SK-N-SH (cell line): ENCODE data around the gene ARID1B. TPM values are rescaled to one million over a fixed set of nuclear protein-coding genes. Genes with fewer than 3 reads are reported as not detected.
A peak's percentile ranks its signal among the peaks of the same experiment; 100 is the strongest.

Source experiments
- CTCF ChIP-seq: fragments of 200-600 bp; sonication (generic); IDR thresholded peaks from 2 replicates; pipeline ENCODE4 v1.6.1; 2017; ENCODE audit warnings: antibody characterized with exemption, mild to moderate bottlenecking, moderate library complexity
- EP300 ChIP-seq, 2 experiments: IDR thresholded peaks; 2 replicates each; pipeline versions ENCODE4 v1.4.0 to v1.6.1; 2012; ENCODE audit warnings: borderline replicate concordance in 1 of 2, low read depth in 1 of 2, low read length in 1 of 2
- EZH2phosphoT487 ChIP-seq: fragments of 200-600 bp; sonication (generic); IDR thresholded peaks from 2 replicates; pipeline ENCODE4 v1.6.1; 2017; ENCODE audit warnings: low read depth, mixed run types, mild to moderate bottlenecking, antibody characterized with exemption, moderate library complexity, borderline replicate concordance
- FOSL2 ChIP-seq: IDR thresholded peaks from 2 replicates; pipeline ENCODE4 v1.4.0; 2012; ENCODE audit warnings: low read depth, mild to moderate bottlenecking, moderate library complexity, borderline replicate concordance
- FOXJ3 ChIP-seq: sonication (generic); formaldehyde crosslinking; IDR thresholded peaks from 2 replicates; pipeline ENCODE4 v1.5.1; 2020; ENCODE audit warnings: mild to moderate bottlenecking, missing genetic modification reagents
- FOXM1 ChIP-seq: IDR thresholded peaks from 2 replicates; pipeline ENCODE4 v1.4.0; 2012; ENCODE audit warnings: low read depth, mild to moderate bottlenecking
- GABPA ChIP-seq: IDR thresholded peaks from 2 replicates; pipeline ENCODE4 v1.4.0; 2012; ENCODE audit warnings: low read depth, mild to moderate bottlenecking
- GATA2 ChIP-seq: sonication (generic); formaldehyde crosslinking; IDR thresholded peaks from 2 replicates; pipeline ENCODE4 v1.5.0; 2020; ENCODE audit warnings: mild to moderate bottlenecking, missing genetic modification reagents
- JUND ChIP-seq: IDR thresholded peaks from 2 replicates; pipeline ENCODE4 v1.4.0; 2012
- MAX ChIP-seq: IDR thresholded peaks from 2 replicates; pipeline ENCODE4 v1.4.0; 2012; ENCODE audit warnings: low read depth
- MEF2A ChIP-seq: IDR thresholded peaks from 2 replicates; pipeline ENCODE4 v1.4.0; 2012; ENCODE audit warnings: low read depth, borderline replicate concordance
- MXI1 ChIP-seq: IDR thresholded peaks from 2 replicates; pipeline ENCODE4 v1.6.1; 2012; ENCODE audit warnings: mild to moderate bottlenecking, low read depth, low read length, improper control_type of control experiment
- NFIC ChIP-seq: IDR thresholded peaks from 2 replicates; pipeline ENCODE4 v1.4.0; 2012; ENCODE audit warnings: borderline replicate concordance
- NRF1 ChIP-seq: IDR thresholded peaks from 2 replicates; pipeline ENCODE4 v1.6.1; 2012; ENCODE audit warnings: low read depth, mild to moderate bottlenecking, low read length
- PBX3 ChIP-seq: IDR thresholded peaks from 2 replicates; pipeline ENCODE4; 2012
- RAD21 ChIP-seq: IDR thresholded peaks from 2 replicates; pipeline ENCODE4 v1.6.1; 2012; ENCODE audit warnings: mild to moderate bottlenecking, low read length
- REST ChIP-seq: IDR thresholded peaks from 2 replicates; pipeline ENCODE4 v1.6.1; 2012; ENCODE audit warnings: mild to moderate bottlenecking, low read depth, low read length, moderate library complexity
- SIN3A ChIP-seq: IDR thresholded peaks from 2 replicates; pipeline ENCODE4 v1.6.1; 2012; ENCODE audit warnings: low read depth, mild to moderate bottlenecking, low read length, moderate library complexity, borderline replicate concordance
- SMC3 ChIP-seq: IDR thresholded peaks from 2 replicates; pipeline ENCODE4 v1.6.1; 2012; ENCODE audit warnings: low read depth, low read length, improper control_type of control experiment
- TAF1 ChIP-seq: IDR thresholded peaks from 2 replicates; pipeline ENCODE4 v1.6.1; 2012; ENCODE audit warnings: low read depth, mild to moderate bottlenecking, low read length, moderate library complexity, borderline replicate concordance
- TCF12 ChIP-seq: IDR thresholded peaks from 2 replicates; pipeline ENCODE4 v1.4.0; 2012
- TEAD4 ChIP-seq: IDR thresholded peaks from 2 replicates; pipeline ENCODE4 v1.4.0; 2012; ENCODE audit warnings: mild to moderate bottlenecking, borderline replicate concordance; ENCODE audit not compliant: insufficient read depth
- YY1 ChIP-seq: IDR thresholded peaks from 2 replicates; pipeline ENCODE4 v1.4.0; 2012; ENCODE audit warnings: low read depth, mild to moderate bottlenecking
- ZBTB33 ChIP-seq: IDR thresholded peaks from 2 replicates; pipeline ENCODE4 v1.4.0; 2012; ENCODE audit warnings: low read depth, borderline replicate concordance
- polyA plus RNA-seq, 3 experiments: library from polyadenylated mRNA; depleted of rRNA; stranded (reverse); fragments of >200 nt; gene quantifications; 2 replicates each; pipeline ENCODE4 v1.2.3, GENCODE V29; 2012

The ARID1B gene
- polyA plus RNA-seq, 1 of the 3 experiments (the other 2 are of a cell fraction) = 13.6 TPM

- no peak for TF ChIP-seq REST
- TF ChIP-seq FOXM1 = no peak
- no peak for TF ChIP-seq EZH2phosphoT487
- TF ChIP-seq TEAD4 = no peak
- TF ChIP-seq MXI1 = no peak
- TF ChIP-seq SIN3A = no peak
- TF ChIP-seq FOSL2 = no peak
- no peak for TF ChIP-seq MAX
- TF ChIP-seq PBX3 = no peak
- no peak for TF ChIP-seq CTCF
- 0 out of 2 replicates have a peak, but pooled peaks have one; percentile 2 for TF ChIP-seq RAD21
- peak; percentile 2; the same call in 1 of the 2 replicates for TF ChIP-seq FOXJ3 (CRISPR knock-in tag)
- no peak for TF ChIP-seq JUND
- TF ChIP-seq NFIC = no peak
- TF ChIP-seq NRF1 = no peak; the same call in 1 of the 2 replicates
- no peak for TF ChIP-seq TAF1
- peak in 1 of 2 experiments; percentile 55; a peak in 1 of 4 replicates for TF ChIP-seq EP300 (IDR thresholded peaks at IDR 0.05; ENCODE audit: borderline replicate concordance in 1 of 2, low read depth in 1 of 2, low read length in 1 of 2)
- TF ChIP-seq GATA2 (CRISPR knock-in tag) = peak; percentile 69
- TF ChIP-seq MEF2A = no peak
- no peak; the same call in 1 of the 2 replicates for TF ChIP-seq SMC3
- no peak for TF ChIP-seq YY1
- TF ChIP-seq TCF12 = no peak
- TF ChIP-seq GABPA = no peak
- no peak for TF ChIP-seq ZBTB33
Measured at GRCh38 chr6:156992020-156992804, 215.0 kb downstream of the ARID1B start (continued).
